Ishikawa (cell line): ENCODE data around the gene C1GALT1.

ENCODE experiments used
- CEBPB ChIP-seq: IDR thresholded peaks from 2 replicates; pipeline ENCODE4 v1.6.1; 2012
- CREB1 ChIP-seq: IDR thresholded peaks from 2 replicates; pipeline ENCODE4 v1.6.1; 2012; ENCODE audit warnings: low read depth
- EGR1 ChIP-seq: IDR thresholded peaks from 2 replicates; pipeline ENCODE4 v1.6.1; 2012
- EP300 ChIP-seq: IDR thresholded peaks from 2 replicates; pipeline ENCODE4 v1.6.1; 2012; ENCODE audit warnings: borderline replicate concordance
- FOXM1 ChIP-seq: IDR thresholded peaks from 2 replicates; pipeline ENCODE4 v1.6.1; 2012; ENCODE audit warnings: low read depth, borderline replicate concordance
- MAX ChIP-seq: IDR thresholded peaks from 2 replicates; pipeline ENCODE4 v1.6.1; 2012
- NFIC ChIP-seq: IDR thresholded peaks from 2 replicates; pipeline ENCODE4 v1.6.1; 2012
- RAD21 ChIP-seq: IDR thresholded peaks from 2 replicates; pipeline ENCODE4 v1.6.1; 2012; ENCODE audit warnings: low read depth
- REST ChIP-seq: IDR thresholded peaks from 2 replicates; pipeline ENCODE4 v1.6.1; 2012; ENCODE audit warnings: low read depth, mild to moderate bottlenecking
- TAF1 ChIP-seq: IDR thresholded peaks from 2 replicates; pipeline ENCODE4 v1.6.1; 2012; ENCODE audit warnings: low read depth, mild to moderate bottlenecking
- TCF12 ChIP-seq: IDR thresholded peaks from 2 replicates; pipeline ENCODE4 v1.6.1; 2012; ENCODE audit warnings: low read depth
- TEAD4 ChIP-seq: IDR thresholded peaks from 2 replicates; pipeline ENCODE4 v1.6.1; 2012
- USF1 ChIP-seq: IDR thresholded peaks from 2 replicates; pipeline ENCODE4 v1.6.1; 2012
- YY1 ChIP-seq: IDR thresholded peaks from 2 replicates; pipeline ENCODE4 v1.6.1; 2012; ENCODE audit warnings: low read depth
- ZBTB7A ChIP-seq: IDR thresholded peaks from 2 replicates; pipeline ENCODE4 v1.6.1; 2012; ENCODE audit warnings: low read depth

Gene C1GALT1

GRCh38 chr7:7138897-7139296, 43.4 kb upstream of the C1GALT1 start:
- no peak for TF ChIP-seq YY1
- no peak for TF ChIP-seq RAD21
- TF ChIP-seq NFIC: no peak
- TF ChIP-seq CEBPB: no peak
- TF ChIP-seq MAX: no peak
- no peak for TF ChIP-seq FOXM1
- no peak for TF ChIP-seq REST
- TF ChIP-seq TEAD4: no peak
- no peak for TF ChIP-seq ZBTB7A
- no peak for TF ChIP-seq EGR1
- no peak for TF ChIP-seq EP300
- no peak for TF ChIP-seq CREB1

GRCh38 chr7:7146837-7147236, 35.5 kb upstream of the C1GALT1 start:
- no peak for TF ChIP-seq CREB1
- TF ChIP-seq YY1: no peak
- TF ChIP-seq REST: no peak
- TF ChIP-seq CEBPB: no peak
- no peak for TF ChIP-seq RAD21
- no peak for TF ChIP-seq EP300
- no peak for TF ChIP-seq TCF12
- TF ChIP-seq NFIC: no peak

- TF ChIP-seq YY1: no peak
- no peak for TF ChIP-seq RAD21
- no peak for TF ChIP-seq USF1
- no peak for TF ChIP-seq MAX
- no peak for TF ChIP-seq CREB1
Observed at GRCh38 chr7:7148798-7149481, 33.4 kb upstream of the C1GALT1 start.

- TF ChIP-seq FOXM1: no peak
Observed at GRCh38 chr7:7151285-7151684, 31.1 kb upstream of the C1GALT1 start.

GRCh38 chr7:7151865-7152264, 30.5 kb upstream of the C1GALT1 start:
- TF ChIP-seq REST (no peak), RAD21 (no peak)

GRCh38 chr7:7152315-7152714, 30.0 kb upstream of the C1GALT1 start:
- TF ChIP-seq REST (no peak), RAD21 (no peak), FOXM1 (no peak), CREB1 (no peak), EP300 (no peak), TAF1 (no peak), CEBPB (no peak), ZBTB7A (no peak)
